Thyroid gland (tissue), 4 donors: ENCODE results near the gene GPC6. TPM values are rescaled to one million over a fixed set of nuclear protein-coding genes. Genes with fewer than 3 reads are reported as not detected.

Experiments used
- DNase-seq, 2 donors: peaks; one replicate each; pipeline ENCODE4 v3.0.0-alpha.2; 2019
- H3K27ac ChIP-seq, 3 donors: fragments of 200-600 bp; sonication (generic); 1 replicate in 2 of 3; 2 replicates in 1 of 3; pipeline ENCODE4 v1.5.1; 2016 to 2019; ENCODE audit warnings: mild to moderate bottlenecking in 1 of 3, moderate library complexity in 1 of 3
- H3K27me3 ChIP-seq: fragments of 200-600 bp; sonication (generic); one replicate; pipeline ENCODE4 v1.5.1; 2019
- H3K36me3 ChIP-seq, 2 donors: fragments of 200-600 bp; sonication (generic); one replicate each; pipeline ENCODE4 v1.5.1; 2016 to 2019
- H3K4me1 ChIP-seq, 2 donors: fragments of 200-600 bp; sonication (generic); one replicate each; pipeline ENCODE4 v1.5.1; 2017 to 2019
- H3K4me3 ChIP-seq, 3 donors: fragments of 200-600 bp; sonication (generic); replicated peaks in 1 of 3; 1 replicate in 2 of 3; 2 replicates in 1 of 3; pipeline ENCODE4 v1.5.1; 2016; ENCODE audit warnings: mild to moderate bottlenecking in 1 of 3
- H3K9me3 ChIP-seq: fragments of 200-600 bp; sonication (generic); one replicate; pipeline ENCODE4 v1.5.1; 2017
- POLR2A ChIP-seq, 2 donors: fragments of 450-650 bp; IDR thresholded peaks; one replicate each; pipeline ENCODE4 v1.6.1; 2017; ENCODE audit warnings: antibody characterized with exemption in 2 of 2, mild to moderate bottlenecking in 2 of 2, moderate library complexity in 1 of 2
- WGBS, 2 donors: methylation state at CpG; one replicate each; pipeline ENCODE4 v1.1.5; 2017; 5-methylcytosine and 5-hydroxymethylcytosine counted together
- intact Hi-C: fragments of 100-400 bp; cut with DNase I; formaldehyde crosslinking; loops from one replicate; pipeline ENCODE4 v1.15.1; 2023
- total RNA-seq, 4 donors: library from RNA; depleted of rRNA; stranded (reverse); fragments of >200 nt; gene quantifications; one replicate each; pipeline ENCODE4 v1.2.3, GENCODE V29; 2016
- TF ChIP-seq, protein P1 (sequence below), 6 experiments: fragments of 200-600 bp in 3 of 6; fragments of 450-650 bp in 3 of 6; sonication (generic) in 3 of 6; IDR thresholded peaks; one replicate each; pipeline ENCODE4 v1.5.1; 2016 to 2019; ENCODE audit warnings: antibody characterized with exemption in 6 of 6, mild to moderate bottlenecking in 2 of 6, inconsistent platforms in 1 of 6, moderate library complexity in 1 of 6

GPC6 gene
- total RNA-seq, 4 donors from 2014 or later, result 2.8 to 13.4 (median 7.5) TPM

DNA sequence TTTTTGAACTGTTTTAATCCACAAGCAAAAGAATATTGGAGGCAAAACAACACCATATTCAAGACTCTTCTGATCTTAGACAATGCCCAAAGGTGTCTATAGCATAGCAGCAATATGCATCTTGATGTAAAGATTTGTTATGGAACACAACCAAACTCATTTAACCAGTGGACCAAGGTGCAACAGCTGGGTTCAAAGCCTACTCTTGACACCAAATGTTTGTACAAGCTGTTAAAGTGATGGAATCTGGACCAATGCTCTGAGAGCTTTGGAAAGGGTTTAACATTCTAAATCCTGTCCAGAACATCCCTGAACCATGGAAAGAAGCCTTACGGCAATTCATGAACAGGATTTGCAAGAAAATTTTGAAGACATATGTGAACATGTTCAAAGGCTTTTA, 520.0 kb downstream of the GPC6 start:
- Histone ChIP-seq H3K36me3 (no peaks in the 10 kb centered on the region), H3K4me3 (no peak overlapping the region), H3K27ac (no peak overlapping the region), H3K9me3 (no peaks in the 10 kb centered on the region), H3K27me3 (no peaks in the 10 kb centered on the region), H3K4me1 (no peaks in the 10 kb centered on the region)
- WGBS, 2 donors, result 98% methylated on average over 1 of the region's 1 CpG
- DNase-seq, result no peak
- intact Hi-C loops, result no loop called here
- TF ChIP-seq, protein P1, sequence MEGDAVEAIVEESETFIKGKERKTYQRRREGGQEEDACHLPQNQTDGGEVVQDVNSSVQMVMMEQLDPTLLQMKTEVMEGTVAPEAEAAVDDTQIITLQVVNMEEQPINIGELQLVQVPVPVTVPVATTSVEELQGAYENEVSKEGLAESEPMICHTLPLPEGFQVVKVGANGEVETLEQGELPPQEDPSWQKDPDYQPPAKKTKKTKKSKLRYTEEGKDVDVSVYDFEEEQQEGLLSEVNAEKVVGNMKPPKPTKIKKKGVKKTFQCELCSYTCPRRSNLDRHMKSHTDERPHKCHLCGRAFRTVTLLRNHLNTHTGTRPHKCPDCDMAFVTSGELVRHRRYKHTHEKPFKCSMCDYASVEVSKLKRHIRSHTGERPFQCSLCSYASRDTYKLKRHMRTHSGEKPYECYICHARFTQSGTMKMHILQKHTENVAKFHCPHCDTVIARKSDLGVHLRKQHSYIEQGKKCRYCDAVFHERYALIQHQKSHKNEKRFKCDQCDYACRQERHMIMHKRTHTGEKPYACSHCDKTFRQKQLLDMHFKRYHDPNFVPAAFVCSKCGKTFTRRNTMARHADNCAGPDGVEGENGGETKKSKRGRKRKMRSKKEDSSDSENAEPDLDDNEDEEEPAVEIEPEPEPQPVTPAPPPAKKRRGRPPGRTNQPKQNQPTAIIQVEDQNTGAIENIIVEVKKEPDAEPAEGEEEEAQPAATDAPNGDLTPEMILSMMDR (IDR thresholded peaks at IDR 0.05), result no peak
- no peak for TF ChIP-seq POLR2A (IDR thresholded peaks at IDR 0.05)

DNA sequence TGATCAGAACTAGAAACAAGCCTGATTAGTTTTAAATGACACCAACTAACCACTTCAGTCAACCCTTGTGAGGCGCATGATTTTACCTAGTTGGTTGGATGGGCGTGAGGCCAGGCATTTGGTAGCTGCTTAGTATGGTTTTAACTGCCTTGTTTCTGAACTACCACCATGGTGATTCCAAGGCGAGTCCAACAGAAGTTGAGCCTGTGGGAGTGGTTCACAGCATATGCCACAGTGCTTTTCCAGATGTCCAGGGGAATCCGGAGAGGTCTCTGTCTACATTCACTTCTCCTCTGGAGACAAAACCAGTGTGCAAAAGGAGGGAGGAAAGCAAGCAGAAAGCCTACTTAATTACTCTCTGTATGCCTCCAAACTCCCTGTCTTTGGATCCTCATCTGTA, 524.1 kb downstream of the GPC6 start:
- Histone ChIP-seq H3K36me3 (no peaks in the 10 kb centered on the region), H3K27me3 (no peaks in the 10 kb centered on the region), H3K9me3 (no peaks in the 10 kb centered on the region), H3K27ac (no peak overlapping the region), H3K4me3 (no peak overlapping the region), H3K4me1 (no peaks in the 10 kb centered on the region)
- 92 to 94% methylated on average over 4 of the region's 4 CpGs for WGBS, 2 donors
- TF ChIP-seq, protein P1 (IDR thresholded peaks at IDR 0.05), result no peak
- TF ChIP-seq POLR2A (IDR thresholded peaks at IDR 0.05), result no peak
- DNase-seq, result no peak
- intact Hi-C loops, result no loop called here

DNA sequence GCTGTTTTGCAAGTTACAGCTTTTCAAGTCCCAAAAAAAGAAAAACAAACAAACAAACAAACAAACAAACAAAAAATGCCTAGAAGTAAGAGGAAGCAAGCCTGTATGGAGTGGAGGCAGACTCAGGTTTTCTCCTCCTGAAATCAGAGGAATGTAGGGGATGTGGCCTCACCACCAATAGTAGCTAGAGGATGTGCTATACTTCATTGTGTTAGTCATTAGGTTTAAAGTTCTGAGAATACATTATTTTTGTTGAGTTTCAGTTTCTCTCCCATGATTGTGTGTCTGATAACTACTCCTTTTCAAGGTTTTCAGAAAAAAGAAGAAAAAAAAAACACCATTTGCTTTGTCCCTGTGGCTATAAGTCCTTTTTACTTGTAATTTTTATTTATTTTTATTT, 524.5 kb downstream of the GPC6 start:
- DNase-seq, result no peak
- H3K4me1 ChIP-seq, result no peaks in the 10 kb centered on the region
- intact Hi-C loops, result no loop called here

DNA sequence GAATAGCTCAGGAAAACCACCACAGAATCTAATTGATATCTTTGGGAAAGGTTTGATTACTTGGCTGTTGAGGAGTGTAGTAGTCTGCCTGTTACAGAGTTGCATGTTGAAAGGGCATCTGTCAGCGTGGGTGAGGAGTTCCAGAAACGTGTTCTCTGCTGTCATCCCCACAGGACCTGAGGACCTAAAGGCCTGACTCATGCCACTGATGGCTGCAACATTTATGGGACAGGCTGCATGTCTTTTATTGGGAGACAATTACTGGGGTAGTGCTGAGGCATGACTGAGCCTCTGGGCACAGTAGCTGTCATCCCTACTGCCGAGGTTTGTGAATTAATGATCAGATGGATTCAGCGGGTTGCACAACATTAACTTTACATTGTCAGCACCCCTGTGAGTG, 525.9 kb downstream of the GPC6 start:
- Histone ChIP-seq H3K36me3 (no peaks in the 10 kb centered on the region), H3K4me1 (no peaks in the 10 kb centered on the region), H3K27ac (no peak overlapping the region), H3K4me3 (no peak overlapping the region), H3K27me3 (no peaks in the 10 kb centered on the region), H3K9me3 (no peaks in the 10 kb centered on the region)
- TF ChIP-seq, protein P1 (IDR thresholded peaks at IDR 0.05), result no peak
- TF ChIP-seq POLR2A (IDR thresholded peaks at IDR 0.05), result no peak
- intact Hi-C loops, result no loop called here
- DNase-seq, result no peak
- 86 to 94% methylated on average over 4 of the region's 4 CpGs for WGBS, 2 donors

More for the DNA sequence above, 524.5 kb downstream of the GPC6 start:
- Histone ChIP-seq H3K9me3 (no peaks in the 10 kb centered on the region), H3K27me3 (no peaks in the 10 kb centered on the region), H3K4me3 (no peak overlapping the region), H3K36me3 (no peaks in the 10 kb centered on the region), H3K27ac (no peak overlapping the region)
- TF ChIP-seq, protein P1 (IDR thresholded peaks at IDR 0.05), result no peak
- TF ChIP-seq POLR2A (IDR thresholded peaks at IDR 0.05), result no peak

DNA sequence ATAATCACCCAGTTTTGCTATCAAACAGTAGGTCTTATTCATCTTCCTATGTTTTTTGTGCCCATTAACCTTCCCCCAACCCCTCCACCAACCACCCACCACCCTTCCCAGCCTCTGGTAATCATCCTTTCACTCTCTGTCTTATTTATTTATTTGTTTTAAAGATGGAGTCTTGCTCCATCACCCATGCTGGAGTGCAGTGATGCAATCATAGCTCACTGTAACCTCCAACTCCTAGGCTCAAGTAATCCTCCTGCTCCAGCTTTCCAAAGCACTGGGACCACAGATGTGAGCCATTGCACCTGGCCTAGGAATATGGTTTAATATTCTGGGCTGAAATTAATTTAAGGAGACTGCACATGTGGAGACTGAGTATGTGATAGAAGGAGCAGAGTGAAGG, 527.0 kb downstream of the GPC6 start:
- no peaks in the 10 kb centered on the region for H3K9me3 ChIP-seq
- no peak for TF ChIP-seq POLR2A (IDR thresholded peaks at IDR 0.05)
- TF ChIP-seq, protein P1 (IDR thresholded peaks at IDR 0.05), result no peak

More for the DNA sequence above, 527.0 kb downstream of the GPC6 start:
- H3K36me3 ChIP-seq, result no peaks in the 10 kb centered on the region
- H3K4me3 ChIP-seq, result no peak overlapping the region
- H3K27ac ChIP-seq, result no peak overlapping the region
- H3K4me1 ChIP-seq, result no peaks in the 10 kb centered on the region
- intact Hi-C loops, result no loop called here
- no peaks in the 10 kb centered on the region for H3K27me3 ChIP-seq
- DNase-seq, result no peak
